OCI-LY1 (cell line): ENCODE measurements around the gene P2RY2.

Source experiments
- H2AFZ ChIP-seq: fragments of 200-600 bp; sonication (generic), shearing (Covaris generic); 2 replicates; pipeline ENCODE4 v1.6.0; 2014; ENCODE audit warnings: antibody characterized with exemption, mild to moderate bottlenecking, low read length
- H3F3A ChIP-seq: fragments of 200-600 bp; sonication (generic), shearing (Covaris generic); 2 replicates; pipeline ENCODE4 v1.6.0; 2014; ENCODE audit warnings: mild to moderate bottlenecking, antibody characterized with exemption, low read length, moderate library complexity; ENCODE audit not compliant: insufficient read depth
- H3K27ac ChIP-seq: fragments of 200-600 bp; sonication (generic); 2 replicates; pipeline ENCODE4 v1.5.1; 2014; ENCODE audit warnings: low read length, mixed run types, mild to moderate bottlenecking, low read depth; ENCODE audit not compliant: poor library complexity, severe bottlenecking
- H3K27me3 ChIP-seq: fragments of 200-600 bp; sonication (generic); 2 replicates; pipeline ENCODE4 v1.6.0; 2014; ENCODE audit warnings: antibody characterized with exemption, mild to moderate bottlenecking, low read length, moderate library complexity; ENCODE audit not compliant: insufficient read depth
- H3K36me3 ChIP-seq: fragments of 200-600 bp; sonication (generic); 2 replicates; pipeline ENCODE4 v1.6.1; 2014; ENCODE audit warnings: mild to moderate bottlenecking, antibody characterized with exemption, low read length, moderate library complexity, mixed read lengths; ENCODE audit not compliant: insufficient read depth
- H3K4me1 ChIP-seq: fragments of 200-600 bp; sonication (generic); 2 replicates; pipeline ENCODE4 v1.5.1; 2014; ENCODE audit warnings: mild to moderate bottlenecking, low read length, moderate library complexity; ENCODE audit not compliant: insufficient read depth, severe bottlenecking
- H3K4me2 ChIP-seq: fragments of 200-600 bp; sonication (generic), shearing (Covaris generic); 2 replicates; pipeline ENCODE4 v1.6.1; 2014; ENCODE audit warnings: low read length
- H3K4me3 ChIP-seq: fragments of 200-600 bp; sonication (generic); 2 replicates; pipeline ENCODE4 v1.5.1; 2014; ENCODE audit warnings: low read length, low read depth, mild to moderate bottlenecking, mixed read lengths; ENCODE audit not compliant: poor library complexity, severe bottlenecking
- H3K79me2 ChIP-seq: fragments of 200-600 bp; shearing (Covaris generic); 2 replicates; pipeline ENCODE4 v1.6.1; 2016; ENCODE audit warnings: mixed run types, low read length, mixed read lengths; ENCODE audit not compliant: insufficient read depth
- H3K9ac ChIP-seq: fragments of 200-600 bp; sonication (generic), shearing (Covaris generic); 2 replicates; pipeline ENCODE4 v1.6.1; 2014; ENCODE audit warnings: mild to moderate bottlenecking, low read length, mixed read lengths
- H3K9me2 ChIP-seq: fragments of 200-600 bp; sonication (generic), shearing (Covaris generic); 2 replicates; pipeline ENCODE4 v1.6.1; 2014; ENCODE audit warnings: low read depth, mild to moderate bottlenecking, low read length, mixed read lengths
- H3K9me3 ChIP-seq: fragments of 200-600 bp; shearing (Covaris generic); 2 replicates; pipeline ENCODE4 v1.6.1; 2014; ENCODE audit warnings: low read length, mixed read lengths
- H4K20me1 ChIP-seq: fragments of 200-600 bp; sonication (generic), shearing (Covaris generic); 2 replicates; pipeline ENCODE4 v1.6.0; 2016; ENCODE audit warnings: mild to moderate bottlenecking, low read length; ENCODE audit not compliant: insufficient read depth
- EZH2 ChIP-seq: fragments of 200-600 bp; sonication (generic), shearing (Covaris generic); IDR thresholded peaks from 2 replicates; pipeline ENCODE4 v1.8.0; 2017; ENCODE audit warnings: borderline replicate concordance, mixed run types, mild to moderate bottlenecking, antibody characterized with exemption, low read length, moderate library complexity, mixed read lengths
- TF ChIP-seq, protein P1 (sequence below): fragments of 200-600 bp; sonication (generic), shearing (Covaris generic); IDR thresholded peaks from 2 replicates; pipeline ENCODE4 v1.5.1; 2017; ENCODE audit warnings: mild to moderate bottlenecking, antibody characterized with exemption, low read length, moderate library complexity, mixed read lengths

P2RY2 gene

DNA sequence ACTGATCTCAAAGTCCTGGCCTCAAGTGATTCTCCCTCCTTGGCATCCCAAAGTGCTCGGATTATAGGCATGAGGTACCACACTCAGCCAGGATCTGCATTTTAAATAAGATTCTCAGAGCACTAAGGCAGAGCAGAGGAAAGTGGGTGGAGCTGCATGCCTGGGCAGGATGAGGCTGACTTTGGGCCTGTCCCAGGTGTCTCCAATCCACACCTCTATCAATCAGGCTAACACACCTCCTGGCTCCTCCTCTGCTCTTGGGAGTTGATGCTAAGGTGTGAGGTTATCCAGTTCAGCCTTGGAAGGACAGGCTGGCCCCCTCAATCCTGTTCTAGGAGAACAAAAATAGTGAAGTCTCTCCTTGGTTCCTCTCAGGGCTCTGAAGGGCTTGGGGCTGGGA is 30.2 kb upstream of the P2RY2 start:
- no peaks in the 10 kb centered on the region for H3K9me3 ChIP-seq
- H3K79me2 ChIP-seq, result no peaks in the 10 kb centered on the region
- H3F3A ChIP-seq, result no peaks in the 10 kb centered on the region
- H3K4me2 ChIP-seq, result no peak overlapping the region
- no peaks in the 10 kb centered on the region for H3K36me3 ChIP-seq
- no peaks in the 10 kb centered on the region for H4K20me1 ChIP-seq
- peaks cover 17% of the 10 kb centered on the region for H3K4me1 ChIP-seq
- no peak for TF ChIP-seq EZH2
- TF ChIP-seq, protein P1, sequence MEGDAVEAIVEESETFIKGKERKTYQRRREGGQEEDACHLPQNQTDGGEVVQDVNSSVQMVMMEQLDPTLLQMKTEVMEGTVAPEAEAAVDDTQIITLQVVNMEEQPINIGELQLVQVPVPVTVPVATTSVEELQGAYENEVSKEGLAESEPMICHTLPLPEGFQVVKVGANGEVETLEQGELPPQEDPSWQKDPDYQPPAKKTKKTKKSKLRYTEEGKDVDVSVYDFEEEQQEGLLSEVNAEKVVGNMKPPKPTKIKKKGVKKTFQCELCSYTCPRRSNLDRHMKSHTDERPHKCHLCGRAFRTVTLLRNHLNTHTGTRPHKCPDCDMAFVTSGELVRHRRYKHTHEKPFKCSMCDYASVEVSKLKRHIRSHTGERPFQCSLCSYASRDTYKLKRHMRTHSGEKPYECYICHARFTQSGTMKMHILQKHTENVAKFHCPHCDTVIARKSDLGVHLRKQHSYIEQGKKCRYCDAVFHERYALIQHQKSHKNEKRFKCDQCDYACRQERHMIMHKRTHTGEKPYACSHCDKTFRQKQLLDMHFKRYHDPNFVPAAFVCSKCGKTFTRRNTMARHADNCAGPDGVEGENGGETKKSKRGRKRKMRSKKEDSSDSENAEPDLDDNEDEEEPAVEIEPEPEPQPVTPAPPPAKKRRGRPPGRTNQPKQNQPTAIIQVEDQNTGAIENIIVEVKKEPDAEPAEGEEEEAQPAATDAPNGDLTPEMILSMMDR, result no peak
- no peaks in the 10 kb centered on the region for H3K9me2 ChIP-seq
- no peak overlapping the region for H3K27ac ChIP-seq
- H3K4me3 ChIP-seq, result no peak overlapping the region
- no peak overlapping the region for H3K9ac ChIP-seq
- no peak overlapping the region for H2AFZ ChIP-seq
- H3K27me3 ChIP-seq, result no peaks in the 10 kb centered on the region

GRCh38 chr11:73188301-73188700 is 29.8 kb upstream of the P2RY2 start:
- no peak overlapping the region for H2AFZ ChIP-seq
- H3K4me3 ChIP-seq, result no peak overlapping the region
- H3K9me3 ChIP-seq, result no peaks in the 10 kb centered on the region
- no peaks in the 10 kb centered on the region for H4K20me1 ChIP-seq
- no peaks in the 10 kb centered on the region for H3K79me2 ChIP-seq
- H3K27me3 ChIP-seq, result no peaks in the 10 kb centered on the region
- no peak overlapping the region for H3K4me2 ChIP-seq
- H3K9me2 ChIP-seq, result no peaks in the 10 kb centered on the region
- H3K27ac ChIP-seq, result no peak overlapping the region
- no peaks in the 10 kb centered on the region for H3F3A ChIP-seq
- H3K4me1 ChIP-seq, result peaks cover 17% of the 10 kb centered on the region
- no peaks in the 10 kb centered on the region for H3K36me3 ChIP-seq
- H3K9ac ChIP-seq, result no peak overlapping the region
- TF ChIP-seq, protein P1, result no peak
- no peak for TF ChIP-seq EZH2

DNA sequence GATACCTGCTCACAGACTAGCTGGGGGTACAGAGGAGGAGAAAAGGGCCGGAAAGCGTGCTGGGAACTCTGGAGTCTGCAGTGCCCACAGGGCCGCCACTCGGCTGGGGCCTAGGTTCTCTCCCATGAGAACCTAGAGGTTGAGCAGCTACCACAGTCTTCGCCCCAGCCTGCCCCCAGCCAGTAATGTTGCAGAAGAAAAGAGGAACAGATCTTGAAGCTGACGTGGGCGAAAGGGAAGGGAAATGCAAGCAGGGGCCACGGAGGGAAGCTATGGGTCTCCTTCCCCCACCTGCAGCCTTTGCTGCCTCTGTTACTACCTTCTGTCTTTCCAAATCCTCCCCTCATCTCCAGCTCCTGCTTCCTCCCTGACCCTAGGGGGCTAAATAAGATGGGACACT is 28.8 kb upstream of the P2RY2 start:
- TF ChIP-seq, protein P1, result no peak
- TF ChIP-seq EZH2, result no peak
- no peak overlapping the region for H3K27ac ChIP-seq
- no peaks in the 10 kb centered on the region for H3K36me3 ChIP-seq
- peaks cover 17% of the 10 kb centered on the region for H3K4me1 ChIP-seq
- H3K4me3 ChIP-seq, result no peak overlapping the region
- H3K9me2 ChIP-seq, result no peaks in the 10 kb centered on the region
- no peak overlapping the region for H3K9ac ChIP-seq
- H3K79me2 ChIP-seq, result no peaks in the 10 kb centered on the region
- H4K20me1 ChIP-seq, result no peaks in the 10 kb centered on the region
- H3K9me3 ChIP-seq, result no peaks in the 10 kb centered on the region
- H3K27me3 ChIP-seq, result no peaks in the 10 kb centered on the region
- H2AFZ ChIP-seq, result no peak overlapping the region
- no peak overlapping the region for H3K4me2 ChIP-seq
- no peaks in the 10 kb centered on the region for H3F3A ChIP-seq
